ENCODE results near the gene FOXE3.

GRCh38 chr1:47416319-47417169 is 459 bp downstream of the FOXE3 start:
- TF ChIP-seq, protein P1, sequence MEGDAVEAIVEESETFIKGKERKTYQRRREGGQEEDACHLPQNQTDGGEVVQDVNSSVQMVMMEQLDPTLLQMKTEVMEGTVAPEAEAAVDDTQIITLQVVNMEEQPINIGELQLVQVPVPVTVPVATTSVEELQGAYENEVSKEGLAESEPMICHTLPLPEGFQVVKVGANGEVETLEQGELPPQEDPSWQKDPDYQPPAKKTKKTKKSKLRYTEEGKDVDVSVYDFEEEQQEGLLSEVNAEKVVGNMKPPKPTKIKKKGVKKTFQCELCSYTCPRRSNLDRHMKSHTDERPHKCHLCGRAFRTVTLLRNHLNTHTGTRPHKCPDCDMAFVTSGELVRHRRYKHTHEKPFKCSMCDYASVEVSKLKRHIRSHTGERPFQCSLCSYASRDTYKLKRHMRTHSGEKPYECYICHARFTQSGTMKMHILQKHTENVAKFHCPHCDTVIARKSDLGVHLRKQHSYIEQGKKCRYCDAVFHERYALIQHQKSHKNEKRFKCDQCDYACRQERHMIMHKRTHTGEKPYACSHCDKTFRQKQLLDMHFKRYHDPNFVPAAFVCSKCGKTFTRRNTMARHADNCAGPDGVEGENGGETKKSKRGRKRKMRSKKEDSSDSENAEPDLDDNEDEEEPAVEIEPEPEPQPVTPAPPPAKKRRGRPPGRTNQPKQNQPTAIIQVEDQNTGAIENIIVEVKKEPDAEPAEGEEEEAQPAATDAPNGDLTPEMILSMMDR (IDR thresholded peaks at IDR 0.05; ENCODE audit: low read length) = no peak
- TF ChIP-seq EZH2phosphoT487 (IDR thresholded peaks at IDR 0.05; ENCODE audit: low read length) (no peak), EZH2 (optimal IDR thresholded peaks at IDR 0.05; ENCODE audit: low read depth, low read length) (no peak)
